GM12878 (cell line): ENCODE results near the gene ASAP2. TPM values are rescaled to one million over a fixed set of nuclear protein-coding genes. Genes with fewer than 3 reads are reported as not detected.

Experiments used
- ATAC-seq: fragments of 200-7000 bp; cut with Tn5 transposase; 3 replicates; pipeline ENCODE4 v1.9.1; 2020; ENCODE audit warnings: mild to moderate bottlenecking, moderate library complexity
- BruUV-seq: library from RNA; stranded (reverse); fragments of 400-500 nt; replicated peaks from 2 replicates; lab custom pipeline; 2021; lab: Mats Ljungman, UMichigan
- CTCF ChIA-PET: fragments of 300-600 bp; sonication (Branson Sonifier 250); formaldehyde crosslinking; extraction: SDS; loops from one replicate; lab custom pipeline; 2021; ENCODE audit warnings: inconsistent platforms; lab: Yijun Ruan, JAX
- POLR2A ChIA-PET: fragments of 350-600 bp; formaldehyde crosslinking; extraction: SDS; loops from one replicate; lab custom pipeline; 2021; ENCODE audit warnings: inconsistent platforms; lab: Charles Lee
- RAD21 ChIA-PET: fragments of 300-600 bp; sonication (Branson Sonifier 250); formaldehyde crosslinking; loops from one replicate; lab custom pipeline; 2023; ENCODE audit warnings: antibody characterized with exemption; ENCODE audit not compliant: unreplicated experiment; lab: Charles Lee
- SMC1A ChIA-PET: fragments of 300-600 bp; sonication (Branson Sonifier 250); formaldehyde crosslinking; loops from one replicate; lab custom pipeline; 2023; ENCODE audit not compliant: unreplicated experiment, uncharacterized antibody; lab: Charles Lee
- DNase-seq: peaks from one replicate; pipeline ENCODE4 v3.0.0-alpha.2; 2011; ENCODE audit warnings: low read depth, low spot score
- FAIRE-seq: peaks from 3 replicates; lab custom pipeline; 2011; peaks lifted over from hg19 to GRCh38; lab: Jason Lieb, UNC
- H2AFZ ChIP-seq: 2 replicates; pipeline ENCODE4 v1.6.0; 2011; ENCODE audit warnings: low read depth, low read length, control low read depth; ENCODE audit not compliant: control insufficient read depth
- H3K27ac ChIP-seq: 2 replicates; pipeline ENCODE4 v1.5.1; 2011; ENCODE audit warnings: control low read depth; ENCODE audit not compliant: control insufficient read depth, insufficient read depth
- H3K27me3 ChIP-seq, 2 experiments: replicated peaks in 1 of 2; 2 replicates each; pipeline versions ENCODE4 v1.6.0 to v1.6.1; 2011; ENCODE audit warnings: low read length in 1 of 2; ENCODE audit not compliant: control insufficient read depth in 2 of 2, insufficient read depth in 2 of 2
- H3K36me3 ChIP-seq, 2 experiments: 2 replicates each; pipeline ENCODE4 v1.5.1; 2011; ENCODE audit warnings: low read length in 1 of 2; ENCODE audit not compliant: control insufficient read depth in 2 of 2, insufficient read depth in 2 of 2
- H3K4me1 ChIP-seq: 2 replicates; pipeline ENCODE4 v1.6.1; 2011; ENCODE audit warnings: mild to moderate bottlenecking, low read length, moderate library complexity, mixed read lengths; ENCODE audit not compliant: control insufficient read depth, insufficient read depth
- H3K4me2 ChIP-seq: 2 replicates; pipeline ENCODE4 v1.6.0; 2011; ENCODE audit warnings: control low read depth; ENCODE audit not compliant: control insufficient read depth, insufficient read depth
- H3K4me3 ChIP-seq: fragments of 200-600 bp; sonication (generic); 2 replicates; pipeline ENCODE4 v1.5.1; 2016
- H3K79me2 ChIP-seq: 2 replicates; pipeline ENCODE4 v1.6.0; 2011; ENCODE audit warnings: low read length; ENCODE audit not compliant: control insufficient read depth, insufficient read depth
- H3K9ac ChIP-seq: 2 replicates; pipeline ENCODE4 v1.8.0; 2011; ENCODE audit warnings: low read length, control low read depth, mixed read lengths; ENCODE audit not compliant: control insufficient read depth, insufficient read depth
- H3K9me3 ChIP-seq: replicated peaks from 3 replicates; pipeline ENCODE4 v1.5.1; 2011; ENCODE audit warnings: mild to moderate bottlenecking, low read length; ENCODE audit not compliant: control insufficient read depth, insufficient read depth
- H4K20me1 ChIP-seq: 2 replicates; pipeline ENCODE4 v1.6.0; 2011; ENCODE audit not compliant: control insufficient read depth, insufficient read depth
- BCLAF1 ChIP-seq: fragments of 450-650 bp; IDR thresholded peaks from 2 replicates; pipeline ENCODE4 v1.6.1; 2017; ENCODE audit warnings: antibody characterized with exemption, mild to moderate bottlenecking, moderate library complexity
- EZH2 ChIP-seq: IDR thresholded peaks from 2 replicates; pipeline ENCODE4 v1.6.1; 2012; ENCODE audit warnings: low read depth, mild to moderate bottlenecking, control low read depth, inconsistent platforms, low read length, borderline replicate concordance; ENCODE audit not compliant: control insufficient read depth
- JUNB ChIP-seq: IDR thresholded peaks from 2 replicates; pipeline ENCODE4 v1.6.1; 2016; ENCODE audit warnings: antibody characterized with exemption, mild to moderate bottlenecking
- MTA2 ChIP-seq: fragments of 450-650 bp; IDR thresholded peaks from 2 replicates; pipeline ENCODE4 v1.6.1; 2016; ENCODE audit warnings: low read depth, mild to moderate bottlenecking, moderate library complexity
- MXI1 ChIP-seq: fragments of 150-350 bp; IDR thresholded peaks from 2 replicates; pipeline ENCODE4 v1.6.1; 2011; ENCODE audit warnings: low read depth, mild to moderate bottlenecking, inconsistent platforms, low read length, improper control_type of control experiment
- NR2F1 ChIP-seq: fragments of 450-650 bp; conservative IDR thresholded peaks from 2 replicates; pipeline ENCODE4 v1.6.1; 2017; ENCODE audit warnings: mild to moderate bottlenecking
- ZBTB40 ChIP-seq: fragments of 450-650 bp; IDR thresholded peaks from 2 replicates; pipeline ENCODE4 v1.6.1; 2016; ENCODE audit warnings: mild to moderate bottlenecking, moderate library complexity, borderline replicate concordance
- WGBS: methylation state at CpG from one replicate; pipeline ENCODE4 v1.1.6; 2016; ENCODE audit warnings: low lambda C conversion rate; ENCODE audit not compliant: insufficient replicate concordance, insufficient coverage; ENCODE audit errors: missing lambda C conversion rate; 5-methylcytosine and 5-hydroxymethylcytosine counted together
- in situ Hi-C: fragments of 300-500 bp; cut with MboI; formaldehyde crosslinking; loops from 9 replicates; pipeline ENCODE4 v1.14.3; 2018; ENCODE audit warnings: mixed read lengths
- intact Hi-C: fragments of 100-400 bp; cut with micrococcal nuclease; formaldehyde crosslinking; loops from one replicate; pipeline ENCODE4 v1.14.2; 2022; ENCODE audit not compliant: unreplicated experiment
- polyA plus RNA-seq, 11 experiments: library from polyadenylated mRNA; depleted of rRNA in 4 of 11; unstranded in 6 of 11; stranded (reverse) in 5 of 11; fragments of >200 nt; fragmentation: Nextera tagmentation in 4 of 11; fragmentation: Illumina TruSeq in 1 of 11; extraction: Ambion mirVana in 4 of 11; extraction: Trizol in 1 of 11; gene quantifications; 1 replicate in 1 of 11; 2 replicates in 10 of 11; pipeline versions ENCODE4 v1.2.1 to v1.2.3, GENCODE V29; 2011 to 2016; ENCODE audit warnings: inconsistent platforms in 2 of 11, missing spikeins in 2 of 11, low read depth in 1 of 11
- total RNA-seq, 4 experiments: library from RNA; depleted of rRNA in 3 of 4; stranded (reverse); fragments of >200 nt in 3 of 4; fragmentation: Illumina TruSeq in 1 of 4; extraction: Trizol in 1 of 4; gene quantifications; 2 replicates each; pipeline versions ENCODE4 v1.2.1 to v1.2.3, GENCODE V29; 2013 to 2021
- TF ChIP-seq, protein P1 (sequence below): IDR thresholded peaks from 2 replicates; pipeline ENCODE4 v1.6.1; 2011; ENCODE audit warnings: low read depth, mild to moderate bottlenecking, low read length, moderate library complexity, borderline replicate concordance; ENCODE audit errors: extremely low read depth
- TF ChIP-seq, protein P2 (sequence below): fragments of 450-650 bp; IDR thresholded peaks from 2 replicates; pipeline ENCODE4 v1.6.1; 2018; ENCODE audit warnings: mild to moderate bottlenecking, low read depth, moderate library complexity; ENCODE audit not compliant: partially characterized antibody
- TF ChIP-seq, protein P3 (sequence below): fragments of 450-650 bp; IDR thresholded peaks from 2 replicates; pipeline ENCODE4 v1.6.1; 2017; ENCODE audit warnings: borderline replicate concordance

ASAP2 gene
- total and polyA plus RNA-seq, 10 of the 15 experiments (the other 5 are each of a cell fraction or from before 2014, with no cell fraction given) = 0.05 to 0.27 (median 0.07) TPM; not detected in 4

DNA sequence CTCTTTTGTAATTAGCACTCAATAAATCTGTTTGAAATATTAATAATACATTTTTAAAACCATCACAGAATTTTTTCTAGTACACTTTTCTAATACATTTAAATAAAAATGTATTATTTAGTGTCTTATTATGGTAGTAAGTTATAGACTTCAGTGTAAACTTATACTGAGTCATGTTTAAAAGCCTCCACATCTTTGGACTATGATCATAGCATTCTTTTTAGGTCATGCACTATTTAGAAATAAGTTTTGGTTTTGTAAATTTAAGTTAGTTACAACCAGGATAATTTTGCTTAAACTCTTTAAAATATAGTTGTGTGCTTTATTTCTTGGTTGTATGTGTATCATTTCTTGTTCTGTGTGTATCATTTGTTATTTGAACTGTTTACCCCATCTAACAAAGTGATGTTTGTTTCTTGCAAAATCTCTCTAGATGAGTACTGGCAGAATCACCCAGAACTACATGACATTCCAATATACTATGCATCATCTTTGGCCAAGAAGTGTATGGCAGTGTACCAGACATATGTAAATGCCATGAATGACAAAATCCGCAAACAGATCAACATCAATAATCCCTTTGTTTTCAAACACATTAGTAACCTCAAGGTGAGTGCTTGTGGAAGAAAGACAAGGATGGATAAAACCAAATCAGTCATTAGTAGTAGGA, 233.6 kb downstream of the ASAP2 start:
- CTCF ChIA-PET = no interaction called here
- no peak for FAIRE-seq
- TF ChIP-seq, protein P1, sequence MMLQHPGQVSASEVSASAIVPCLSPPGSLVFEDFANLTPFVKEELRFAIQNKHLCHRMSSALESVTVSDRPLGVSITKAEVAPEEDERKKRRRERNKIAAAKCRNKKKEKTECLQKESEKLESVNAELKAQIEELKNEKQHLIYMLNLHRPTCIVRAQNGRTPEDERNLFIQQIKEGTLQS = no peak
- TF ChIP-seq BCLAF1 (no peak), ZBTB40 (no peak), NR2F1 (no peak), EZH2 (no peak), MTA2 (no peak), JUNB (no peak), MXI1 (no peak)
- TF ChIP-seq, protein P2, sequence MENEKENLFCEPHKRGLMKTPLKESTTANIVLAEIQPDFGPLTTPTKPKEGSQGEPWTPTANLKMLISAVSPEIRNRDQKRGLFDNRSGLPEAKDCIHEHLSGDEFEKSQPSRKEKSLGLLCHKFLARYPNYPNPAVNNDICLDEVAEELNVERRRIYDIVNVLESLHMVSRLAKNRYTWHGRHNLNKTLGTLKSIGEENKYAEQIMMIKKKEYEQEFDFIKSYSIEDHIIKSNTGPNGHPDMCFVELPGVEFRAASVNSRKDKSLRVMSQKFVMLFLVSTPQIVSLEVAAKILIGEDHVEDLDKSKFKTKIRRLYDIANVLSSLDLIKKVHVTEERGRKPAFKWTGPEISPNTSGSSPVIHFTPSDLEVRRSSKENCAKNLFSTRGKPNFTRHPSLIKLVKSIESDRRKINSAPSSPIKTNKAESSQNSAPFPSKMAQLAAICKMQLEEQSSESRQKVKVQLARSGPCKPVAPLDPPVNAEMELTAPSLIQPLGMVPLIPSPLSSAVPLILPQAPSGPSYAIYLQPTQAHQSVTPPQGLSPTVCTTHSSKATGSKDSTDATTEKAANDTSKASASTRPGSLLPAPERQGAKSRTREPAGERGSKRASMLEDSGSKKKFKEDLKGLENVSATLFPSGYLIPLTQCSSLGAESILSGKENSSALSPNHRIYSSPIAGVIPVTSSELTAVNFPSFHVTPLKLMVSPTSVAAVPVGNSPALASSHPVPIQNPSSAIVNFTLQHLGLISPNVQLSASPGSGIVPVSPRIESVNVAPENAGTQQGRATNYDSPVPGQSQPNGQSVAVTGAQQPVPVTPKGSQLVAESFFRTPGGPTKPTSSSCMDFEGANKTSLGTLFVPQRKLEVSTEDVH = no peak
- TF ChIP-seq, protein P3, sequence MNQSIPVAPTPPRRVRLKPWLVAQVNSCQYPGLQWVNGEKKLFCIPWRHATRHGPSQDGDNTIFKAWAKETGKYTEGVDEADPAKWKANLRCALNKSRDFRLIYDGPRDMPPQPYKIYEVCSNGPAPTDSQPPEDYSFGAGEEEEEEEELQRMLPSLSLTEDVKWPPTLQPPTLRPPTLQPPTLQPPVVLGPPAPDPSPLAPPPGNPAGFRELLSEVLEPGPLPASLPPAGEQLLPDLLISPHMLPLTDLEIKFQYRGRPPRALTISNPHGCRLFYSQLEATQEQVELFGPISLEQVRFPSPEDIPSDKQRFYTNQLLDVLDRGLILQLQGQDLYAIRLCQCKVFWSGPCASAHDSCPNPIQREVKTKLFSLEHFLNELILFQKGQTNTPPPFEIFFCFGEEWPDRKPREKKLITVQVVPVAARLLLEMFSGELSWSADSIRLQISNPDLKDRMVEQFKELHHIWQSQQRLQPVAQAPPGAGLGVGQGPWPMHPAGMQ = no peak

More for the DNA sequence above, 233.6 kb downstream of the ASAP2 start:
- Histone ChIP-seq H3K27me3 (no peaks in the 10 kb centered on the region), H3K4me2 (no peak overlapping the region), H3K9me3 (no peaks in the 10 kb centered on the region), H3K79me2 (no peaks in the 10 kb centered on the region), H2AFZ (no peak overlapping the region), H3K4me3 (no peak overlapping the region), H3K9ac (no peak overlapping the region), H4K20me1 (no peaks in the 10 kb centered on the region), H3K27ac (no peak overlapping the region), H3K4me1 (no peaks in the 10 kb centered on the region), H3K36me3 (peaks cover 0 to 13% of the 10 kb centered on the region in 2 experiments; a peak in 3 of 4 replicates)
- no TSS peak for BruUV-seq
- POLR2A ChIA-PET = interaction anchor here (0.5 kb wide), 1 partner anchor 61 kb away, joined by 3 read pairs; no protein-coding TSS in a partner anchor
- SMC1A ChIA-PET = no interaction called here
- intact Hi-C loops (no loop called here), in situ Hi-C loops (no loop called here)
- ATAC-seq (no peak), DNase-seq (no peak)
- 100% methylated on average over 1 of the region's 1 CpG for WGBS
- RAD21 ChIA-PET = no interaction called here
